HepG2 (cell line): ENCODE data around the gene R3HDM4. TPM values are rescaled to one million over a fixed set of nuclear protein-coding genes. Genes with fewer than 3 reads are reported as not detected.

Experiments
- ATAC-seq: fragments of 200-7000 bp; cut with Tn5 transposase; 3 replicates; pipeline ENCODE4 v1.9.1; 2020; ENCODE audit warnings: mild to moderate bottlenecking, moderate library complexity
- BruUV-seq: library from RNA; stranded (reverse); fragments of 400-500 nt; replicated peaks from 2 replicates; lab custom pipeline; 2021; lab: Mats Ljungman, UMichigan
- CTCF ChIA-PET: fragments of 300-600 bp; formaldehyde crosslinking; extraction: SDS; loops from one replicate; lab custom pipeline; 2021; ENCODE audit warnings: low total read pairs, inconsistent platforms, low intra/inter-chr PET ratio; lab: Yijun Ruan, JAX
- POLR2A ChIA-PET: fragments of 350-600 bp; sonication (Branson Sonifier 250); formaldehyde crosslinking; loops from one replicate; lab custom pipeline; 2020; ENCODE audit warnings: antibody characterized with exemption, inconsistent platforms; lab: Yijun Ruan, JAX
- DNase-seq: peaks from one replicate; pipeline ENCODE4 v3.0.0-alpha.2; 2015; ENCODE audit warnings: low spot score
- FAIRE-seq: peaks from 3 replicates; lab custom pipeline; 2011; peaks lifted over from hg19 to GRCh38; lab: Jason Lieb, UNC
- H2AFZ ChIP-seq: one replicate; pipeline ENCODE4 v1.6.1; 2011; ENCODE audit warnings: low read length, inconsistent platforms
- H3K27ac ChIP-seq: fragments of 300-600 bp; 3 replicates; pipeline ENCODE4 v1.8.0; 2011; ENCODE audit warnings: mixed run types, mild to moderate bottlenecking, mixed read lengths, low read length, inconsistent platforms; ENCODE audit not compliant: insufficient read depth; ENCODE audit errors: extremely low read length
- H3K27me3 ChIP-seq, 2 experiments: fragments of 200-600 bp in 1 of 2; 2 replicates in 1 of 2; 3 replicates in 1 of 2; pipeline versions ENCODE4 v1.6.0 to v1.8.0; 2011; ENCODE audit warnings: low read length in 2 of 2, mild to moderate bottlenecking in 2 of 2, moderate library complexity in 2 of 2, inconsistent platforms in 1 of 2; ENCODE audit not compliant: insufficient read depth in 2 of 2, control insufficient read depth in 1 of 2
- H3K36me3 ChIP-seq, 2 experiments: fragments of 200-600 bp in 1 of 2; replicated peaks in 1 of 2; 2 replicates in 1 of 2; 3 replicates in 1 of 2; pipeline versions ENCODE4 v1.5.1 to v1.8.0; 2011; ENCODE audit warnings: low read length in 2 of 2, inconsistent platforms in 1 of 2; ENCODE audit not compliant: insufficient read depth in 2 of 2, control insufficient read depth in 1 of 2
- H3K4me1 ChIP-seq: 2 replicates; pipeline ENCODE4 v1.5.1; 2012; ENCODE audit warnings: low read length, inconsistent platforms; ENCODE audit not compliant: insufficient read depth
- H3K4me2 ChIP-seq: 2 replicates; pipeline ENCODE4 v1.6.0; 2011; ENCODE audit warnings: low read depth, low read length, inconsistent platforms
- H3K4me3 ChIP-seq, 3 experiments: fragments of 200-600 bp in 1 of 3; sonication (generic), shearing (Covaris generic) in 1 of 3; replicated peaks in 1 of 3; 2 replicates each; pipeline ENCODE4 v1.5.1; 2011 to 2016; ENCODE audit warnings: low read length in 3 of 3, inconsistent platforms in 2 of 3, low read depth in 2 of 3, mild to moderate bottlenecking in 2 of 3, control low read depth in 1 of 3, mixed read lengths in 1 of 3; ENCODE audit not compliant: insufficient read depth in 1 of 3
- H3K79me2 ChIP-seq: one replicate; pipeline ENCODE4 v1.6.1; 2011; ENCODE audit warnings: low read length, inconsistent platforms; ENCODE audit not compliant: insufficient read depth
- H3K9ac ChIP-seq: 2 replicates; pipeline ENCODE4 v1.6.0; 2011; ENCODE audit warnings: mild to moderate bottlenecking, low read depth, low read length, inconsistent platforms; ENCODE audit not compliant: insufficient read depth
- H3K9me3 ChIP-seq: 2 replicates; pipeline ENCODE4 v1.5.1; 2012; ENCODE audit warnings: mild to moderate bottlenecking, low read length
- H4K20me1 ChIP-seq: 2 replicates; pipeline ENCODE4 v1.6.0; 2011; ENCODE audit warnings: inconsistent platforms, mild to moderate bottlenecking, low read length, moderate library complexity; ENCODE audit not compliant: insufficient read depth
- AKNA ChIP-seq: sonication (generic); formaldehyde crosslinking; IDR thresholded peaks from 2 replicates; pipeline ENCODE4 v1.4.0; 2020; ENCODE audit warnings: missing genetic modification reagents, borderline replicate concordance
- GRHL1 ChIP-seq: sonication (generic); formaldehyde crosslinking; conservative IDR thresholded peaks from 2 replicates; pipeline ENCODE4 v1.8.0; 2022; ENCODE audit warnings: missing genetic modification reagents
- MAFK ChIP-seq, 2 experiments: IDR thresholded peaks in 1 of 2; conservative IDR thresholded peaks in 1 of 2; 2 replicates each; pipeline ENCODE4 v1.6.1; 2011; ENCODE audit warnings: improper control_type of control experiment in 2 of 2, low read length in 2 of 2
- NCOA1 ChIP-seq: sonication (generic); formaldehyde crosslinking; IDR thresholded peaks from 2 replicates; pipeline ENCODE4 v1.9.0; 2021; ENCODE audit warnings: missing genetic modification reagents
- SOX13 ChIP-seq, 3 experiments: fragments of 450-650 bp in 1 of 3; sonication (generic) in 1 of 3; formaldehyde crosslinking in 1 of 3; IDR thresholded peaks in 2 of 3; conservative IDR thresholded peaks in 1 of 3; 2 replicates each; pipeline versions ENCODE4 v1.5.0 to v1.6.1; 2016 to 2020; ENCODE audit warnings: antibody characterized with exemption in 1 of 3, mild to moderate bottlenecking in 1 of 3, missing compliant biosample characterization in 1 of 3, missing genetic modification reagents in 1 of 3, moderate library complexity in 1 of 3
- ZBTB44 ChIP-seq: sonication (generic); formaldehyde crosslinking; IDR thresholded peaks from 2 replicates; pipeline ENCODE4 v1.4.0; 2020; ENCODE audit warnings: missing genetic modification reagents
- ZNF12 ChIP-seq: sonication (generic); formaldehyde crosslinking; IDR thresholded peaks from 2 replicates; pipeline ENCODE4 v1.5.0; 2020; ENCODE audit warnings: missing genetic modification reagents
- ZNF253 ChIP-seq: sonication (generic); formaldehyde crosslinking; IDR thresholded peaks from 2 replicates; pipeline ENCODE4 v1.8.0; 2022; ENCODE audit warnings: mild to moderate bottlenecking, missing genetic modification reagents, borderline replicate concordance
- ZNF274 ChIP-seq: sonication (generic); formaldehyde crosslinking; IDR thresholded peaks from 2 replicates; pipeline ENCODE4 v1.5.1; 2020; ENCODE audit warnings: mild to moderate bottlenecking, missing genetic modification reagents
- ZNF33A ChIP-seq: sonication (generic); formaldehyde crosslinking; IDR thresholded peaks from 2 replicates; pipeline ENCODE4 v1.5.1; 2020; ENCODE audit warnings: missing genetic modification reagents, mild to moderate bottlenecking, moderate library complexity, borderline replicate concordance
- ZNF558 ChIP-seq: sonication (generic); formaldehyde crosslinking; IDR thresholded peaks from 2 replicates; pipeline ENCODE4 v1.9.0; 2022; ENCODE audit warnings: mild to moderate bottlenecking, missing genetic modification reagents, borderline replicate concordance
- ZNF629 ChIP-seq: sonication (generic); formaldehyde crosslinking; conservative IDR thresholded peaks from 2 replicates; pipeline ENCODE4 v1.5.0; 2020; ENCODE audit warnings: missing genetic modification reagents
- ZNF746 ChIP-seq: sonication (generic); formaldehyde crosslinking; IDR thresholded peaks from 2 replicates; pipeline ENCODE4 v1.8.0; 2022; ENCODE audit warnings: mild to moderate bottlenecking, missing genetic modification reagents
- WGBS: methylation state at CpG from one replicate; pipeline ENCODE4 v1.1.6; 2017; ENCODE audit warnings: low lambda C conversion rate; 5-methylcytosine and 5-hydroxymethylcytosine counted together
- in situ Hi-C: cut with HindIII; loops from 2 replicates; pipeline ENCODE4 v1.10.0; 2017; ENCODE audit warnings: low pct_unique_long_range_greater_than_20kb; ENCODE audit not compliant: extremely low pct_ligation_motif_present
- intact Hi-C: fragments of 100-400 bp; cut with micrococcal nuclease; formaldehyde crosslinking; loops from one replicate; pipeline ENCODE4 v1.10.0; 2022; ENCODE audit not compliant: unreplicated experiment
- polyA plus RNA-seq, 8 experiments: library from polyadenylated mRNA; depleted of rRNA in 3 of 8; stranded (reverse) in 7 of 8; unstranded in 1 of 8; fragments of >200 nt; fragmentation: Illumina TruSeq in 4 of 8; extraction: Trizol in 4 of 8; gene quantifications; 2 replicates each; pipeline versions ENCODE4 v1.2.1 to v1.2.3, GENCODE V29; 2011 to 2016; ENCODE audit warnings: low read depth in 4 of 8, missing spikeins in 1 of 8, mixed read lengths in 1 of 8; ENCODE audit not compliant: insufficient read depth in 1 of 8
- total RNA-seq, 5 experiments: library from RNA; depleted of rRNA; stranded (reverse); fragments of >200 nt; fragmentation: Illumina TruSeq; extraction: Trizol; gene quantifications; 2 replicates each; pipeline ENCODE4 v1.2.3, GENCODE V29; 2016; ENCODE audit warnings: low read depth in 1 of 5

Gene R3HDM4
- total and polyA plus RNA-seq, 2 of the 13 experiments (the other 11 are each of a cell fraction or from before 2014, with no cell fraction given) = 26.2 to 26.9 TPM

GRCh38 chr19:934865-935479, 22.0 kb upstream of the R3HDM4 start:
- CTCF ChIA-PET = no interaction called here
- TF ChIP-seq ZNF33A (CRISPR knock-in tag) (no peak), MAFK (conservative IDR thresholded peaks at IDR 0.05 in 1 of 2, IDR thresholded peaks at IDR 0.05 in 1 of 2; ENCODE audit: low read length in 2 of 2) (no peak), AKNA (CRISPR knock-in tag) (no peak), ZNF12 (CRISPR knock-in tag) (peak; percentile 43), ZNF274 (CRISPR knock-in tag) (peak; percentile 49; the same call in 1 of the 2 replicates), ZNF629 (CRISPR knock-in tag) (peak; percentile 60), ZNF253 (CRISPR knock-in tag) (peak; percentile 41; the same call in 1 of the 2 replicates), ZBTB44 (no peak), ZNF558 (peak; percentile 91), ZNF746 (CRISPR knock-in tag) (peak; percentile 90), NCOA1 (CRISPR knock-in tag) (no peak), SOX13 (IDR thresholded peaks at IDR 0.05) (no peak; the same call in 1 of the 2 replicates), SOX13 (CRISPR knock-in tag; conservative IDR thresholded peaks at IDR 0.05 in 1 of 2, IDR thresholded peaks at IDR 0.05 in 1 of 2) (peak in 1 of 2 experiments; percentile 85; a peak in 2 of 4 replicates), GRHL1 (CRISPR knock-in tag) (no peak)

More at GRCh38 chr19:934865-935479, 22.0 kb upstream of the R3HDM4 start:
- Histone ChIP-seq H2AFZ (no peak overlapping the region), H3K4me1 (peaks cover 91% of the 10 kb centered on the region), H3K4me2 (peak overlapping the region; percentile 46), H3K27ac (peak overlapping the region; percentile 55), H4K20me1 (peaks cover 48% of the 10 kb centered on the region; the same call in 1 of the 2 replicates), H3K27me3 (no peaks in the 10 kb centered on the region), H3K9ac (no peak overlapping the region), H3K9me3 (no peaks in the 10 kb centered on the region), H3K4me3 (peak overlapping the region in 1 of 3 experiments; percentile 53; a peak in 1 of 6 replicates), H3K36me3 (peaks cover 21 to 63% of the 10 kb centered on the region in 2 experiments; a peak in 4 of 5 replicates), H3K79me2 (peaks cover 80% of the 10 kb centered on the region)
- intact Hi-C loops (loop anchor here (2.0 kb wide), 1 partner anchor 18 kb away; no protein-coding TSS in a partner anchor), in situ Hi-C loops (no loop called here)
- peak; percentile 89 for ATAC-seq
- no TSS peak for BruUV-seq
- no peak for FAIRE-seq
- DNase-seq = peak; percentile 88
- POLR2A ChIA-PET = interaction anchor here (0.7 to 2.5 kb wide), 6 partner anchors 10 to 45 kb away, joined by 3 to 28 read pairs (median 4); no protein-coding TSS in a partner anchor
- WGBS = 66% methylated on average over 10 of the region's 31 CpGs
